ENCODE results near the gene ACTN3.

The ACTN3 gene

GRCh38 chr11:66546966-66547661, 411 bp downstream of the ACTN3 start:
- TF ChIP-seq CTCF (conservative IDR thresholded peaks at IDR 0.05; ENCODE audit: low read length) (no peak), EZH2phosphoT487 (IDR thresholded peaks at IDR 0.05; ENCODE audit: borderline replicate concordance) (no peak)
- Histone ChIP-seq H3K79me2 (ENCODE audit: insufficient read depth, low read length) (peaks cover 34% of the 10 kb centered on the region), H3F3A (ENCODE audit: low read depth) (peaks cover 4% of the 10 kb centered on the region; the same call in 1 of the 2 replicates), H2AFZ (ENCODE audit: low read length) (no peak overlapping the region), H3K9me2 (replicated peaks; ENCODE audit: low read depth, low read length) (no peaks in the 10 kb centered on the region), H3K4me3 (ENCODE audit: low read length, poor library complexity, severe bottlenecking) (no peak overlapping the region), H3K36me3 (ENCODE audit: insufficient read depth, low read length) (no peaks in the 10 kb centered on the region), H3K4me1 (ENCODE audit: insufficient read depth, low read length, poor library complexity, severe bottlenecking) (peaks cover 16% of the 10 kb centered on the region), H3K9ac (ENCODE audit: low read depth, low read length, poor library complexity, severe bottlenecking) (no peak overlapping the region), H3K4me2 (ENCODE audit: low read depth, low read length, poor library complexity, severe bottlenecking) (no peak overlapping the region), H3K9me3 (ENCODE audit: insufficient read depth, low read depth, low read length) (no peaks in the 10 kb centered on the region), H3K27me3 (ENCODE audit: insufficient read depth, low read length, poor library complexity, severe bottlenecking) (no peaks in the 10 kb centered on the region), H4K20me1 (ENCODE audit: insufficient read depth, low read length, poor library complexity, severe bottlenecking) (no peaks in the 10 kb centered on the region)

- H3K9ac ChIP-seq (ENCODE audit: low read depth, low read length, poor library complexity, severe bottlenecking), result no peak overlapping the region
Observed at GRCh38 chr11:66547662-66548009, 933 bp downstream of the ACTN3 start.

GRCh38 chr11:66548041-66548440, 1.3 kb downstream of the ACTN3 start:
- H3K27me3 ChIP-seq (ENCODE audit: insufficient read depth, low read length, poor library complexity, severe bottlenecking), result no peaks in the 10 kb centered on the region
- no peak overlapping the region for H3K4me2 ChIP-seq (ENCODE audit: low read depth, low read length, poor library complexity, severe bottlenecking)
- TF ChIP-seq EZH2phosphoT487 (IDR thresholded peaks at IDR 0.05; ENCODE audit: borderline replicate concordance) (no peak), CTCF (conservative IDR thresholded peaks at IDR 0.05; ENCODE audit: low read length) (no peak)
- no peak overlapping the region for H3K4me3 ChIP-seq (ENCODE audit: low read length, poor library complexity, severe bottlenecking)
- H3F3A ChIP-seq (ENCODE audit: low read depth), result peaks cover 4% of the 10 kb centered on the region; the same call in 1 of the 2 replicates
- H3K79me2 ChIP-seq (ENCODE audit: insufficient read depth, low read length), result peaks cover 25% of the 10 kb centered on the region
- H3K4me1 ChIP-seq (ENCODE audit: insufficient read depth, low read length, poor library complexity, severe bottlenecking), result peaks cover 9% of the 10 kb centered on the region
- H3K9me2 ChIP-seq (replicated peaks; ENCODE audit: low read depth, low read length), result no peaks in the 10 kb centered on the region
- no peak overlapping the region for H3K9ac ChIP-seq (ENCODE audit: low read depth, low read length, poor library complexity, severe bottlenecking)
- no peak overlapping the region for H2AFZ ChIP-seq (ENCODE audit: low read length)
- H3K36me3 ChIP-seq (ENCODE audit: insufficient read depth, low read length), result no peaks in the 10 kb centered on the region
- H3K9me3 ChIP-seq (ENCODE audit: insufficient read depth, low read depth, low read length), result no peaks in the 10 kb centered on the region
- no peaks in the 10 kb centered on the region for H4K20me1 ChIP-seq (ENCODE audit: insufficient read depth, low read length, poor library complexity, severe bottlenecking)

More at GRCh38 chr11:66547662-66548009, 933 bp downstream of the ACTN3 start:
- H3K9me3 ChIP-seq (ENCODE audit: insufficient read depth, low read depth, low read length), result no peaks in the 10 kb centered on the region
- no peaks in the 10 kb centered on the region for H3K36me3 ChIP-seq (ENCODE audit: insufficient read depth, low read length)
- TF ChIP-seq CTCF (conservative IDR thresholded peaks at IDR 0.05; ENCODE audit: low read length), result no peak
- no peak for TF ChIP-seq EZH2phosphoT487 (IDR thresholded peaks at IDR 0.05; ENCODE audit: borderline replicate concordance)
- H3K4me2 ChIP-seq (ENCODE audit: low read depth, low read length, poor library complexity, severe bottlenecking), result no peak overlapping the region
- H2AFZ ChIP-seq (ENCODE audit: low read length), result no peak overlapping the region
- H3K4me3 ChIP-seq (ENCODE audit: low read length, poor library complexity, severe bottlenecking), result no peak overlapping the region
- no peaks in the 10 kb centered on the region for H4K20me1 ChIP-seq (ENCODE audit: insufficient read depth, low read length, poor library complexity, severe bottlenecking)
- H3F3A ChIP-seq (ENCODE audit: low read depth), result peaks cover 4% of the 10 kb centered on the region; the same call in 1 of the 2 replicates
- H3K27me3 ChIP-seq (ENCODE audit: insufficient read depth, low read length, poor library complexity, severe bottlenecking), result no peaks in the 10 kb centered on the region
- H3K4me1 ChIP-seq (ENCODE audit: insufficient read depth, low read length, poor library complexity, severe bottlenecking), result peaks cover 10% of the 10 kb centered on the region
- H3K79me2 ChIP-seq (ENCODE audit: insufficient read depth, low read length), result peaks cover 29% of the 10 kb centered on the region
- no peaks in the 10 kb centered on the region for H3K9me2 ChIP-seq (replicated peaks; ENCODE audit: low read depth, low read length)
